NB4 (cell line): ENCODE measurements around the gene PCYT1A.

Experiments used
- TF ChIP-seq, protein P1 (sequence below): IDR thresholded peaks from one replicate; pipeline ENCODE4 v1.5.1; 2012; ENCODE audit warnings: low read depth, low read length
- TF ChIP-seq, protein P2 (sequence below): IDR thresholded peaks from 2 replicates; pipeline ENCODE4 v1.6.1; 2011; ENCODE audit warnings: low read depth, low read length

DNA sequence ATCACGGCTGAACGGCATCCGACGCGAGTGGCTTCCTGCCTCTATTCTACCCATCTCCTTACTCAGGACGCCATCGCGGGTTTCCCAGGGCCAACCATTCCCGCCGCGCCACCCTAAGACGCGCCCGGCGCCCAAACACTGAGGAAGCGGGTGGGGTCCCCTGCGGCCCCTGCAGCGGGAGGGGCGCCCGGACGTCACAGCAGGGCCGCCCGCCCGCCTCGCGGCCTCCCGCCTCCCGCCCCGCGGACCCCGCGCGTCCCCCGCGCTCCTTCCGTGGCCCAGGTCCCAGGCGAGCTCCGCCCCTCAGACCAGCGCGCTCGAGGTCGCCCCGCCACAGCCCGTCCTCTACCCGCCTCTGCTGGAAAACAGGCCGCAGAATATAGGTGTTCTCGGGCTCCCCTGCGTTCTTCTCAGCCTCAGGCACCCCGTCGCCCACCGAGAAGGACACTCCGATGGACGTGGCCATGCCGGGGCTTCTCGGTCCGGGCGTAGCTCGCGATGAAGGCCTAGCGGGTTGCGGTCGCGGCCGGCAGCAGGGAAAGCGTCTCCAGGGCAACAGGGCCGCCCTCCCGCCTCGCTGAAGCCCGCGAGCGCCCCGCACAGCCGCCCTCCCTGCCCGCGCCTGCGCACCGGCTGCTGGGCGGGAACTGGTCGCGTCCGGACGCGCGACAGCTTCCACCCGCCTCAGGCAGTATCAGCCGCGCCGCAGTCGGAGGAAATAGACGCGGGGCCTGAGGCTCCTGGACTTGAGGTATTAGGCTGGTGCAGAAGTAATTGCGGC, 30.4 kb upstream of the PCYT1A start, which contains the start of gene DYNLT2B:
- TF ChIP-seq, protein P1, sequence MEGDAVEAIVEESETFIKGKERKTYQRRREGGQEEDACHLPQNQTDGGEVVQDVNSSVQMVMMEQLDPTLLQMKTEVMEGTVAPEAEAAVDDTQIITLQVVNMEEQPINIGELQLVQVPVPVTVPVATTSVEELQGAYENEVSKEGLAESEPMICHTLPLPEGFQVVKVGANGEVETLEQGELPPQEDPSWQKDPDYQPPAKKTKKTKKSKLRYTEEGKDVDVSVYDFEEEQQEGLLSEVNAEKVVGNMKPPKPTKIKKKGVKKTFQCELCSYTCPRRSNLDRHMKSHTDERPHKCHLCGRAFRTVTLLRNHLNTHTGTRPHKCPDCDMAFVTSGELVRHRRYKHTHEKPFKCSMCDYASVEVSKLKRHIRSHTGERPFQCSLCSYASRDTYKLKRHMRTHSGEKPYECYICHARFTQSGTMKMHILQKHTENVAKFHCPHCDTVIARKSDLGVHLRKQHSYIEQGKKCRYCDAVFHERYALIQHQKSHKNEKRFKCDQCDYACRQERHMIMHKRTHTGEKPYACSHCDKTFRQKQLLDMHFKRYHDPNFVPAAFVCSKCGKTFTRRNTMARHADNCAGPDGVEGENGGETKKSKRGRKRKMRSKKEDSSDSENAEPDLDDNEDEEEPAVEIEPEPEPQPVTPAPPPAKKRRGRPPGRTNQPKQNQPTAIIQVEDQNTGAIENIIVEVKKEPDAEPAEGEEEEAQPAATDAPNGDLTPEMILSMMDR = no peak
- TF ChIP-seq, protein P2, sequence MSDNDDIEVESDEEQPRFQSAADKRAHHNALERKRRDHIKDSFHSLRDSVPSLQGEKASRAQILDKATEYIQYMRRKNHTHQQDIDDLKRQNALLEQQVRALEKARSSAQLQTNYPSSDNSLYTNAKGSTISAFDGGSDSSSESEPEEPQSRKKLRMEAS = 0 out of 2 replicates have a peak, but pooled peaks have one; percentile 38
